CD1c-positive myeloid dendritic cell (primary cell): Measurements from ENCODE around the gene STAT4.

Experiments used
- DNase-seq: peaks from one replicate; pipeline ENCODE4 v3.0.0-alpha.2; 2016; ENCODE audit errors: extremely low spot score

Gene STAT4

GRCh38 chr2:191015831-191016230 is 135.0 kb downstream of the STAT4 start:
- DNase-seq = no peak

- DNase-seq = no peak
These were observed 135.6 kb downstream of the STAT4 start for GRCh38 chr2:191015239-191015638.

- no peak for DNase-seq
These were observed 136.2 kb downstream of the STAT4 start for GRCh38 chr2:191014653-191015020.

GRCh38 chr2:191013932-191014652 is 136.7 kb downstream of the STAT4 start, which contains the start of gene STAT1:
STAT1 (minus strand) TSS chr2:191014171; CDS start chr2:191010003, 4,168 bp downstream.
- DNase-seq = peak; percentile 98

GRCh38 chr2:191013682-191013931 is 137.2 kb downstream of the STAT4 start:
- no peak for DNase-seq

- DNase-seq = peak; percentile 58
These were observed 137.7 kb downstream of the STAT4 start for GRCh38 chr2:191012845-191013681.

GRCh38 chr2:191012346-191012745 is 138.4 kb downstream of the STAT4 start:
- DNase-seq = no peak

- no peak for DNase-seq
These were observed 139.6 kb downstream of the STAT4 start for GRCh38 chr2:191010887-191011885.

GRCh38 chr2:191009541-191010374 is 141.0 kb downstream of the STAT4 start:
- DNase-seq = no peak

GRCh38 chr2:191008286-191008685 is 142.5 kb downstream of the STAT4 start:
- no peak for DNase-seq

- no peak for DNase-seq
These were observed 143.6 kb downstream of the STAT4 start for GRCh38 chr2:191006997-191007783.

- DNase-seq = no peak
These were observed 144.5 kb downstream of the STAT4 start for GRCh38 chr2:191006297-191006696.

GRCh38 chr2:191003405-191004309 is 147.1 kb downstream of the STAT4 start:
- no peak for DNase-seq

- DNase-seq = no peak
These were observed 149.2 kb downstream of the STAT4 start for GRCh38 chr2:191001624-191002023.

- DNase-seq = no peak
These were observed 149.8 kb downstream of the STAT4 start for GRCh38 chr2:191001032-191001431.

- DNase-seq = no peak
These were observed 150.7 kb downstream of the STAT4 start for GRCh38 chr2:190999949-191000665.

GRCh38 chr2:190999058-190999457 is 151.7 kb downstream of the STAT4 start:
- DNase-seq = no peak

- no peak for DNase-seq
These were observed 153.2 kb downstream of the STAT4 start for GRCh38 chr2:190997526-190998113.
